Subcutaneous adipose tissue (tissue), 4 donors: ENCODE data around the gene SHANK2. TPM values are rescaled to one million over a fixed set of nuclear protein-coding genes. Genes with fewer than 3 reads are reported as not detected.

Experiments used
- total RNA-seq, 4 donors: library from RNA; depleted of rRNA; stranded (reverse); fragments of >200 nt; gene quantifications; one replicate each; pipeline ENCODE4 v1.1.0, GENCODE V29; 2016
- TF ChIP-seq, protein P1 (sequence below): fragments of 450-650 bp; IDR thresholded peaks from one replicate; pipeline ENCODE4 v1.5.1; 2016; ENCODE audit warnings: low read depth, mild to moderate bottlenecking, control low read depth, antibody characterized with exemption, moderate library complexity

SHANK2 gene
- total RNA-seq, 4 donors from 2014 or later, result 0.66 to 4.3 (median 1.1) TPM

DNA sequence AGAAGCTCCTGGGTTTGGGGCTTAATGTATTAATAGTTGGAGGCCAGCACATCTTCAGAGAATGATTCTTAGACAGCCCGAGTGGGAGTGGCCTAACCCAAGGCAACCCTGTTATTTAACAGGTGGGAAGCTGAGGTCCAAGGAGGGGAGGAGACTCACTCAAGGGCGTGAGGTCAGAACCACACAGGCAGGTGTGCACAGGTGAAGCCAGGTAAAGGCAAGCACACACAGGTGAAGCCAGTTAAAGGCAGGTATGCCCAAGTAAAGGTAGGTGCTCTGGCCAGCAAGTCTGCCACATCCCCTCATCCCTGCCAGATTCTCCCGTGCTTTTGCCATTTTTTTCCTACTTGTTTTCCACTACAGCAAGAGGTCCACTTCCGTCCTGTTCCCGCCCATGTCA lies 2.9 kb upstream of the SHANK2 start:
- TF ChIP-seq, protein P1, sequence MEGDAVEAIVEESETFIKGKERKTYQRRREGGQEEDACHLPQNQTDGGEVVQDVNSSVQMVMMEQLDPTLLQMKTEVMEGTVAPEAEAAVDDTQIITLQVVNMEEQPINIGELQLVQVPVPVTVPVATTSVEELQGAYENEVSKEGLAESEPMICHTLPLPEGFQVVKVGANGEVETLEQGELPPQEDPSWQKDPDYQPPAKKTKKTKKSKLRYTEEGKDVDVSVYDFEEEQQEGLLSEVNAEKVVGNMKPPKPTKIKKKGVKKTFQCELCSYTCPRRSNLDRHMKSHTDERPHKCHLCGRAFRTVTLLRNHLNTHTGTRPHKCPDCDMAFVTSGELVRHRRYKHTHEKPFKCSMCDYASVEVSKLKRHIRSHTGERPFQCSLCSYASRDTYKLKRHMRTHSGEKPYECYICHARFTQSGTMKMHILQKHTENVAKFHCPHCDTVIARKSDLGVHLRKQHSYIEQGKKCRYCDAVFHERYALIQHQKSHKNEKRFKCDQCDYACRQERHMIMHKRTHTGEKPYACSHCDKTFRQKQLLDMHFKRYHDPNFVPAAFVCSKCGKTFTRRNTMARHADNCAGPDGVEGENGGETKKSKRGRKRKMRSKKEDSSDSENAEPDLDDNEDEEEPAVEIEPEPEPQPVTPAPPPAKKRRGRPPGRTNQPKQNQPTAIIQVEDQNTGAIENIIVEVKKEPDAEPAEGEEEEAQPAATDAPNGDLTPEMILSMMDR, result no peak

DNA sequence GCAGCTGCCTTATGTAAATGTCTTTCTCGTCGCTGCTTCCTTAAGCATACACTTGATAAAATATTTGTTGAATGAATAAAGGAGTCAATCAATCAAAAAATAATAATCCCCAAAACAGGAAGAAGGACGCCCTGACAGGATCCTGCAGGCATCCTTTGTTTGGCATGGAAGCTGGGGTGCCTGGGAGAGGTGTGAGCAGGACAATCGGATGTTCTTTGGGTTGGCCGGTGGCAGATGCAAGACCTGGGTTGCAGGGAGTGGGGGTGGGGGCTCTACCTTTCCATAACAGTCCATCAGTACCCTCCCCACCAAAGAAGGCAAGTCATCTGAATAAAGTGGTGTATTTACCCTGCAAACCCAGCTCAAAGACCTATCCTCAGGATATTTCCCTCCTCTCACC lies 1.4 kb upstream of the SHANK2 start:
- TF ChIP-seq, protein P1, result no peak

DNA sequence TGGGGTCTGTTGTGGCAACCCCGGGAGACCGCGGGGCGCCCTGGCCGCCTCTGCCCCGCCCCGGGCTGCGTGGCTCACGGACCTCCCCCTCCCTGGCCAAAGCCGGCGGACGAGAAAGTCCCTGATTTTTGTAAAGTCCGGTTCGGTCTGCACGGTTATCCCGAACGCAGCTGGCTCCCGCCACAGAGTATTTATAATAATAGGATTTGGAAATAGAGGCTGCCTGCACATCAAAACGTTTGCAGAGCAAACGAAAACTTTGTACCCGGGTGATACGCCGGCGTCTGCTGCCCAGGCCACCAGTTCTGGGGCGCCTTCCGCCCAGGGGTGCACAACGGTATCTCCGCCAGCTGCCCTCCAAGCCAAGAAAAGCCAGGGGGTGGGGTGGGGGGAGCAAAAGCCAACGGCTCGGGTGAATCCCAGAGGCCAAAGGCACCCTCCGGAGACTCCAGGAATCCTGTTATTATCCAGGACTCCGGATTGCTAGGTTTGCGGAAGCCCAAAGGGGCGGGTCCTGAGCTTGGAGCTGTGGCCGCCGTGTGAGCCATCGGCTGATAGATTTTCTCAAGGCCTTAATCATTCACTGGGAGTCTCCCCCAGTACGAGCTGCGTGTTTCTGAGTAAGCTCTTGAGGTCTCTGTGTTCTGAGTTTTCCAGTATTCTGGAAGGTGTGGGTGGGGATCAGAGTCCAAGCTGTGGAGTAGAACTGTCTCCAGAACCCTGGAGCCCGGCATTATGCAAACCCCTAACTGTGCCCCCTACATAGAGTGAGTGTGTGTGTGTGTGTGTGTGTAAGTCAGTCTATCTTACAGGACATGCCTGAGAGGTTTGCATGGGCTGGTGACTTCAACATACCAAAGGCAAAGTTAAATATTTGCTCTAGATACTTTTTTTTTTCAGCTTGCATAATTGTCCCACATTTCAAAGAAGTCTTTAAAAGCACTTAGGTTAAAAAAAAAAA lies 673 bp upstream of the SHANK2 start:
- TF ChIP-seq, protein P1, result no peak

DNA sequence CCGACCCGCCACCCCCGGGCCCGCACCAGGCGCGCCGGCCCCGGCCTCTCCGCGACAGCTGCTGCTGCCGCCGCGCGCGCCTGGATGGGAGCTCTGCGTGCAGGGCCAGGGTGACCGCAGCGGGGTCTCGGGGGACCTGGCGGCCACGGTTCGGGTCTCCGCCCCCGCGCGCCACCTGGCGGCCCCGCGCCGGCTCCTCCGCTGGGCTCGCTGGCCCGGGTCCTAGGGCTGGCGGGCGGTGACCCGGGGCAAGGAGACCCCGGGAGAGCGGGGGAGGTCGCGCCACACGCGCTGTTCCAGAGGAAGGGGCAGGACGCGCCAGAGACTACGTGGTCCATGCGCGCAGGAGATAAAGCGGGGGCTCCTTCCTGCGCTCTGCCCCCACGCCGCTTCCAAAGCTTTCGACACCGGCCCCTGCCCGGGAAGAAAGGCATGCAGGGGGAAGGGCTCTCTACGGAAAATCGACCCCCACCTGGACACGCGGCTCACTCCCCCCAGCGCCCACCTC lies 562 bp downstream of the SHANK2 start:
- TF ChIP-seq, protein P1, result no peak

DNA sequence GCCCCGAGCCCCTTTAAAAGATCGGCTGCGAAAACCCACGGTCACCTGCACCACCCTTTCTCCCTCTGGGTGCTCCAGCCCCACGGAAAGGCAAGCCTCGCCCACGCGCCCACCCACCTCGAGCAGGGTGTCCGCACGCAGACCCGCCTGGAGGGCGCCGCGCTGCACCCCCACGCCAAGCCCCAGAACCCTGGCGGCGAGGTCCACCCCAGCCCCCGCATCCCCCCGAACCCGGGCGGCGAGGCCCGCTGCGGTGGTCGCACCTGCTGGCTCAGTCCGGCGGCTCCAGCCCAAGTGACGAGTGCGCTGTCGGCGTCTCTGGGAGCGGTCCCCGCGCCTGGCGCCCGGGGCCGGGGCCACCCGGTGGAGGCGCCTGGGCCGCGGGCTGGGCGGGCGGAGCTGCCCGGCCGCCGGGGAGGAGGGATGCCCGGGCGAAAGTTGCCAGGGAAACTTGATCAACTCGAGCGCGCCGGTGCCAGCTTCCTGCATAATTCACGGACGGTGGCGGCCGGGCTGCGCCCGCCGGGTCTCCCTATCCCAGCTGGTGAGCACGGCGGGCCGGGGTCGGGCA lies 1.1 kb downstream of the SHANK2 start:
- TF ChIP-seq, protein P1, result no peak

DNA sequence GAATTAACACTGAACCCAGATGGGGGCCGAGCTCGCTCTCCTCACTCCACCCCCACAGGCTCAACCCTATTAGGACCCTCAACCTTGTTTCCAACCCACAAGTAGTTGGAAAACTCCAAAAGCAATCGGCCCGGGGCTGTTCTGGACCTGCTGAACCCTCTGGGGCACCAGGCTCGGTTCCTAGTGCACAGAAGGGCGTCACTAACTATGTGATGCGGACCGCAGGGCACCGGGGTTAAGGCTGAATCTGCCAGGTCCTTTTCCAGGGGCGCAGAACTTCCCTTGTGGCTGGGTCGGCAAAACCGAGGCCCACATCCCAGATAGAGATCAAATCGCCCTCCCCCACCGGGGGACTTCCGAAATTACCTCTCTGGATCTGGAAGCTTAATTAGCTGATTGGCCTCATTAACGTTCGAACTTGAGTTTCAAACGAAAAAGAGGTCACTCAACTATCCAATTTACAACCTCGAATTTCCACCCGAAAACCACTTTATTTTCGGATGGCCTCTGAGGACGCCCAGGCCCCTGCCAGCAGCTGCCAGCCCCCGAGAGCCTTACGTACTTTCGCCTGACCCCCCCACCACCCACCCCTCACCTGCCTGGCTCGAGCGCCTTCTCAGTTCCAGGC lies 1.7 kb downstream of the SHANK2 start:
- TF ChIP-seq, protein P1, result no peak

DNA sequence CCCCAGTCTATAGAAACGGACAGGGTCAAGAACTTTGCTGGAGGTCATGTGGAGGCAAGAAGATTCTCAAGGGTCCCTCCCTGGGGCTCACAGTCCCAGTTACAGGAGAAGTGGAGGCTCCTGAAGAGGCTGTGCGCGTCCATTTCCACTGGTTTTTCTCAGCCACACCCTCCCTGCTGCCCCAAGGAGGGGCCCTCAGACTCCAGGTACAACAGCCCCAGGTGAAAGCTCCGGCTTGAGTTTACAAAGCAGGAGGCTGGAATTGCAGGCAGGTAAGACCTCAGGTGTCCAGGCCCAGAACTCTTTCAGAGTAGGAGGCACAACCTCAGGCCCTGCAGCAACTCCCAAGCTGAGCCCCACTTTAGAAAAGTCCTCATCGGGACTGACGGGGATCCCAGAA lies 3.1 kb downstream of the SHANK2 start:
- TF ChIP-seq, protein P1, result no peak
